ENCODE results near the gene KLF13.

The KLF13 gene

GRCh38 chr15:31345606-31346366, 19.2 kb downstream of the KLF13 start:
- ChIA-PET POLR2A (no interaction called here), CTCF (interaction anchor here (1.0 kb wide), 1 partner anchor 89 kb away, joined by 3 read pairs; no protein-coding TSS in a partner anchor)
- DNase-seq (ENCODE audit: extremely low spot score) = no peak
- no peak for TF ChIP-seq PKNOX1 (IDR thresholded peaks at IDR 0.05)
- TF ChIP-seq ZNF384 (IDR thresholded peaks at IDR 0.05) = no peak
- no peak for TF ChIP-seq SP1 (IDR thresholded peaks at IDR 0.05)

GRCh38 chr15:31346367-31347066, 19.9 kb downstream of the KLF13 start:
- TF ChIP-seq ZNF384 (IDR thresholded peaks at IDR 0.05) (no peak), BHLHE40 (IDR thresholded peaks at IDR 0.05; ENCODE audit: borderline replicate concordance) (no peak), FOXM1 (IDR thresholded peaks at IDR 0.05; ENCODE audit: borderline replicate concordance) (no peak), ELF4 (IDR thresholded peaks at IDR 0.05) (no peak), FOXK2 (IDR thresholded peaks at IDR 0.05) (no peak), HDGF (IDR thresholded peaks at IDR 0.05; ENCODE audit: borderline replicate concordance) (no peak), L3MBTL2 (conservative IDR thresholded peaks at IDR 0.05) (no peak), NFRKB (IDR thresholded peaks at IDR 0.05) (no peak), SUZ12 (IDR thresholded peaks at IDR 0.05) (no peak), ARNT (IDR thresholded peaks at IDR 0.05) (no peak), TARDBP (IDR thresholded peaks at IDR 0.05) (no peak), FOXA1 (IDR thresholded peaks at IDR 0.05) (no peak), PKNOX1 (IDR thresholded peaks at IDR 0.05) (no peak), SP1 (IDR thresholded peaks at IDR 0.05) (no peak), LEF1 (IDR thresholded peaks at IDR 0.05; ENCODE audit: borderline replicate concordance) (no peak), CTBP1 (IDR thresholded peaks at IDR 0.05; ENCODE audit: borderline replicate concordance) (no peak)
- no peak for DNase-seq (ENCODE audit: extremely low spot score)

GRCh38 chr15:31347067-31347975, 20.7 kb downstream of the KLF13 start:
- DNase-seq (ENCODE audit: extremely low spot score) = no peak
- no peak for TF ChIP-seq NFRKB (IDR thresholded peaks at IDR 0.05)
- TF ChIP-seq PKNOX1 (IDR thresholded peaks at IDR 0.05) = no peak
- no peak for TF ChIP-seq ZNF384 (IDR thresholded peaks at IDR 0.05)
- TF ChIP-seq TARDBP (IDR thresholded peaks at IDR 0.05) = no peak
- no peak for TF ChIP-seq ELF4 (IDR thresholded peaks at IDR 0.05)
- no peak for TF ChIP-seq SP1 (IDR thresholded peaks at IDR 0.05)
- TF ChIP-seq CTBP1 (IDR thresholded peaks at IDR 0.05; ENCODE audit: borderline replicate concordance) = no peak
- TF ChIP-seq SUZ12 (IDR thresholded peaks at IDR 0.05) = no peak
- no peak for TF ChIP-seq BHLHE40 (IDR thresholded peaks at IDR 0.05; ENCODE audit: borderline replicate concordance)
- no peak for TF ChIP-seq FOXA1 (IDR thresholded peaks at IDR 0.05)
- TF ChIP-seq HDGF (IDR thresholded peaks at IDR 0.05; ENCODE audit: borderline replicate concordance) = no peak
- POLR2A ChIA-PET = no interaction called here
- CTCF ChIA-PET = interaction anchor here (0.5 kb wide), 1 partner anchor 19 kb away, joined by 3 read pairs; no protein-coding TSS in a partner anchor

More at GRCh38 chr15:31346367-31347066, 19.9 kb downstream of the KLF13 start:
- ChIA-PET POLR2A (no interaction called here), CTCF (interaction anchor here (1.0 kb wide), 1 partner anchor 89 kb away, joined by 3 read pairs; no protein-coding TSS in a partner anchor)

- no peak for DNase-seq (ENCODE audit: extremely low spot score)
- TF ChIP-seq L3MBTL2 (conservative IDR thresholded peaks at IDR 0.05) = no peak
- no peak for TF ChIP-seq PKNOX1 (IDR thresholded peaks at IDR 0.05)
- ChIA-PET CTCF (interaction anchor here (0.5 kb wide), 1 partner anchor 18 kb away, joined by 3 read pairs; no protein-coding TSS in a partner anchor), POLR2A (no interaction called here)
Measured at GRCh38 chr15:31347981-31348803, 21.6 kb downstream of the KLF13 start.
